Natural killer cell (primary cell): ENCODE data around the gene WDR33. TPM values are rescaled to one million over a fixed set of nuclear protein-coding genes. Genes with fewer than 3 reads are reported as not detected.

Experiments
- ATAC-seq, 3 donors: fragments of 150-1000 bp in 2 of 3; fragments of 200-7000 bp in 1 of 3; cut with Tn5 transposase; 1 replicate in 1 of 3; 2 replicates in 2 of 3; pipeline ENCODE4 v1.10.0; 2021; ENCODE audit warnings: mild to moderate bottlenecking in 2 of 3, moderate library complexity in 2 of 3
- DNase-seq, 2 donors: peaks; one replicate each; pipeline versions ENCODE4 v3.0.0 to v3.0.0-alpha.2; 2013 to 2021; ENCODE audit warnings: mixed read lengths in 1 of 2
- H3K27ac ChIP-seq: one replicate; pipeline ENCODE4 v1.5.1; 2013; ENCODE audit warnings: mild to moderate bottlenecking, low read length
- H3K27me3 ChIP-seq: one replicate; pipeline ENCODE4 v1.6.1; 2013; ENCODE audit warnings: low read length; ENCODE audit not compliant: control insufficient read depth, insufficient read depth
- H3K36me3 ChIP-seq: one replicate; pipeline ENCODE4 v1.6.1; 2013; ENCODE audit warnings: low read length; ENCODE audit not compliant: control insufficient read depth, insufficient read depth
- H3K4me1 ChIP-seq: one replicate; pipeline ENCODE4 v1.6.1; 2013; ENCODE audit warnings: low read length; ENCODE audit not compliant: control insufficient read depth, insufficient read depth
- H3K4me3 ChIP-seq: one replicate; pipeline ENCODE4 v1.5.1; 2013; ENCODE audit warnings: low read length
- H3K9me3 ChIP-seq: one replicate; pipeline ENCODE4 v1.6.1; 2013; ENCODE audit warnings: low read length; ENCODE audit not compliant: control insufficient read depth, insufficient read depth
- H3K27ac Mint-ChIP-seq, 2 donors: one replicate each; pipeline ENCODE4 v1.8.0; 2022; ENCODE audit warnings: mild to moderate bottlenecking in 2 of 2, mixed read lengths in 2 of 2, moderate library complexity in 1 of 2
- H3K27me3 Mint-ChIP-seq, 2 donors: one replicate each; pipeline ENCODE4 v1.8.0; 2022; ENCODE audit warnings: low read depth in 2 of 2, mixed read lengths in 2 of 2
- H3K36me3 Mint-ChIP-seq: one replicate; pipeline ENCODE4 v1.8.0; 2022; ENCODE audit warnings: mixed read lengths
- H3K4me1 Mint-ChIP-seq, 2 donors: one replicate each; pipeline ENCODE4 v1.8.0; 2022; ENCODE audit warnings: mixed read lengths in 2 of 2
- H3K4me3 Mint-ChIP-seq: one replicate; pipeline ENCODE4 v1.8.0; 2022; ENCODE audit warnings: mild to moderate bottlenecking, moderate library complexity, mixed read lengths
- H3K9me3 Mint-ChIP-seq, 2 donors: one replicate each; pipeline ENCODE4 v1.8.0; 2022; ENCODE audit warnings: mixed read lengths in 2 of 2
- WGBS: methylation state at CpG from one replicate; pipeline ENCODE4 v1.1.7; 2013; ENCODE audit warnings: missing lambda C conversion rate; ENCODE audit not compliant: insufficient coverage; 5-methylcytosine and 5-hydroxymethylcytosine counted together
- intact Hi-C: fragments of 100-400 bp; cut with micrococcal nuclease; formaldehyde crosslinking; loops from one replicate; pipeline ENCODE4 v1.14.2; 2022
- total RNA-seq, 4 donors: library from RNA; stranded (reverse); fragments of 120-200 nt in 1 of 4; gene quantifications; one replicate each; pipeline versions ENCODE4 v1.2.3 to v1.2.4, GENCODE V29; 2013 to 2022
- TF ChIP-seq, protein P1 (sequence below): fragments of 200-600 bp; IDR thresholded peaks from one replicate; pipeline ENCODE4 v1.8.0; 2022; ENCODE audit warnings: antibody characterized with exemption

Gene WDR33
- total RNA-seq, 3 donors from 2014 or later (not counting 1 experiment from before 2014, with no cell fraction given), result 55.2 to 78.4 (median 55.3) TPM

GRCh38 chr2:127660291-127660578 is 150.7 kb downstream of the WDR33 start:
- Histone ChIP-seq H3K4me1 (no peaks in the 10 kb centered on the region), H3K9me3 (no peaks in the 10 kb centered on the region), H3K36me3 (no peaks in the 10 kb centered on the region), H3K27me3 (peaks cover 9% of the 10 kb centered on the region), H3K27ac (no peak overlapping the region), H3K4me3 (no peak overlapping the region)
- ATAC-seq, result no peak
- Mint-ChIP-seq H3K4me1 (peaks cover 0 to 7% of the 10 kb centered on the region in 2 donors), H3K36me3 (no peaks in the 10 kb centered on the region), H3K27ac (no peak overlapping the region), H3K4me3 (no peak overlapping the region), H3K27me3 (peaks cover 16 to 17% of the 10 kb centered on the region in 2 donors), H3K9me3 (no peaks in the 10 kb centered on the region)
- TF ChIP-seq, protein P1, sequence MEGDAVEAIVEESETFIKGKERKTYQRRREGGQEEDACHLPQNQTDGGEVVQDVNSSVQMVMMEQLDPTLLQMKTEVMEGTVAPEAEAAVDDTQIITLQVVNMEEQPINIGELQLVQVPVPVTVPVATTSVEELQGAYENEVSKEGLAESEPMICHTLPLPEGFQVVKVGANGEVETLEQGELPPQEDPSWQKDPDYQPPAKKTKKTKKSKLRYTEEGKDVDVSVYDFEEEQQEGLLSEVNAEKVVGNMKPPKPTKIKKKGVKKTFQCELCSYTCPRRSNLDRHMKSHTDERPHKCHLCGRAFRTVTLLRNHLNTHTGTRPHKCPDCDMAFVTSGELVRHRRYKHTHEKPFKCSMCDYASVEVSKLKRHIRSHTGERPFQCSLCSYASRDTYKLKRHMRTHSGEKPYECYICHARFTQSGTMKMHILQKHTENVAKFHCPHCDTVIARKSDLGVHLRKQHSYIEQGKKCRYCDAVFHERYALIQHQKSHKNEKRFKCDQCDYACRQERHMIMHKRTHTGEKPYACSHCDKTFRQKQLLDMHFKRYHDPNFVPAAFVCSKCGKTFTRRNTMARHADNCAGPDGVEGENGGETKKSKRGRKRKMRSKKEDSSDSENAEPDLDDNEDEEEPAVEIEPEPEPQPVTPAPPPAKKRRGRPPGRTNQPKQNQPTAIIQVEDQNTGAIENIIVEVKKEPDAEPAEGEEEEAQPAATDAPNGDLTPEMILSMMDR, result no peak
- intact Hi-C loops, result no loop called here
- WGBS, result 88% methylated on average over 10 of the region's 10 CpGs
- DNase-seq, result no peak

DNA sequence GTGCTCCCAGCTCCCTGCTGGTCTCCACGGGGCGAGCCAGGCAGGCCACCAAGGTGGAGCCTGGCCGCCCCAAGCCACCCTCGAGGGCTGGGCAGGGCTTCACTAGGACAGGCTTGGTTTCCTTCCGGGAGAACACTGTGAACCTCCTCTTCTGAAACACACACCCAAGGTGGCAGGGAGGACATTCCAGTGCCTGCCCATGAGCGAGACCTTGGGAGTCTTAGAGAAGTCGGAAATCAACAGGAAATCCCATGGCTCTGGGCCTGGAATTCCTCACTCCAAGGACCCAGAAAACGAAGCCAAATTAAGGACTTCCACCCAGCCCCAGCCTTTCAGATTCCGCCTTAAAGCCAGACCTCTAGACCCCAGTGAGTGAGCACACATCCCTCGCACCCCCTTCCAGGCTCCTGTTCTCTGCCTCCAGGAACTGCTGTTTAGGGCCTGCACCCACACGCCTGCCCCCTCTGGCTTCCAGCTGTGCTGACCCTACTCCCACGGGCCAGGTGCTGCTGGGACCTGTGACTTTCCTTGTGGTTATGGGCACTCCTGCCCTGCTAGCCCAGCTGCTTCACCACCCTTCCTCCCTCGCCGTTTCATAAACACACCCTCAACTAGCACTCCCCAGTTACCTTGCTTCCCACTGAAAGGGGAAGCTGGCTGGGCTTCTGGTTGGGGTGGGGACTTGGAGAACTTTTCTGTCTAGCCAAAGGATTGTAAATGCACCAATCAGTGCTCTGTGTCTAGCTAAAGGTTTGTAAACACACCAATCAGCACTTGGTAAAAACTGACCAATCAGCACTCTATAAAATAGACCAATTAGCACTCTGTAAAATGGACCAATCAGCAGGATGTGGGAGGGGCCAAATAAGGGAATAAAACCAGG is 151.3 kb downstream of the WDR33 start:
- intact Hi-C loops, result no loop called here
- WGBS, result 73% methylated on average over 14 of the region's 14 CpGs
- H3K36me3 Mint-ChIP-seq, result no peaks in the 10 kb centered on the region
- H3K27ac Mint-ChIP-seq, result no peak overlapping the region
- Histone ChIP-seq H3K27ac (no peak overlapping the region), H3K36me3 (no peaks in the 10 kb centered on the region), H3K4me3 (no peak overlapping the region), H3K4me1 (no peaks in the 10 kb centered on the region), H3K27me3 (peaks cover 7% of the 10 kb centered on the region), H3K9me3 (no peaks in the 10 kb centered on the region)
- TF ChIP-seq, protein P1, result no peak
- DNase-seq, result no peak
- H3K4me1 Mint-ChIP-seq, result peaks cover 0 to 7% of the 10 kb centered on the region in 2 donors
- no peak overlapping the region for H3K4me3 Mint-ChIP-seq
- H3K27me3 Mint-ChIP-seq, result peaks cover 11 to 13% of the 10 kb centered on the region in 2 donors
- H3K9me3 Mint-ChIP-seq, result no peaks in the 10 kb centered on the region
- no peak for ATAC-seq

DNA sequence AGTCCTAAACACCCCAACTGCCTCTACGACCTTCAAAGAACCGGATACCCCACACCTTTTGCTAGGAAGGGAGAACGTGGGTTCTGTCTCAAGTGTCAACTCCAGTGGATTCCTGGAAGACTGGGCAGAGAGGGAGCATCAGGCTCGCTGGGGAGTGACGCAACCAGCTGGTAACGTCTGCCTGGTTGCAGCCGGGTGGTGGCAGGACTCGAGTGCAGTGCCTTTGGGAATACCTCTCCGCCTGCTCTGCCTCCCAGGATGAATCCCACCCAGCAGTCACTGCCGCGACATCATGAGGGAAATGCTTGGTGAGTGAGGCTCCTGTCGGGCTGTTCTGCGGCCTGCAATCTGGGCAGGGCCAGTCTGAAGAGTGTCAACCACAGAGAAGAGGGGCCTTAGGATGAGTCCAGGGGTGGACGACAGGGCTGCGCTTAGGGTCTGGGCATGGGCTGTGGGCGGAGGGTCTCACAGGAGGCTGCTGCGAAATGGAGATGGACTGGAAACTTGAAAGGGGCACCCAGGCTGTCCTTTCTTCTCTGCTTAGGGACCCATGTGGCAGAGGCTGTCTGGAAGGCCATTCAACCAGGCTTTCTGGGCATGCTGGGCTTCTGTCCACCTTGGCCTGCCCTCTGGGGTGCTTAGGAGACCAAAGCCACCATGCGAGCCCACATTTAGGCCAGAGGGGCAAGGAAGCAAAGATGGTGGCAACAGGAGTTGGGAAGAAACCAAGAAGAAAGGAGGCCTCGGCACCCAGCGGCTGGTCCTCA is 152.1 kb downstream of the WDR33 start:
- H3K4me3 Mint-ChIP-seq, result no peak overlapping the region
- H3K4me3 ChIP-seq, result no peak overlapping the region
- H3K4me1 Mint-ChIP-seq, result peaks cover 0 to 7% of the 10 kb centered on the region in 2 donors
- H3K27ac Mint-ChIP-seq, result no peak overlapping the region
- H3K9me3 Mint-ChIP-seq, result no peaks in the 10 kb centered on the region
- H3K27me3 ChIP-seq, result peaks cover 6% of the 10 kb centered on the region
- H3K4me1 ChIP-seq, result no peaks in the 10 kb centered on the region
- intact Hi-C loops, result no loop called here
- peaks cover 9 to 12% of the 10 kb centered on the region in 2 donors for H3K27me3 Mint-ChIP-seq
- no peaks in the 10 kb centered on the region for H3K36me3 ChIP-seq
- ATAC-seq (no peak), DNase-seq (no peak)
- no peaks in the 10 kb centered on the region for H3K9me3 ChIP-seq
- no peak overlapping the region for H3K27ac ChIP-seq
- WGBS, result 93% methylated on average over 20 of the region's 20 CpGs
- TF ChIP-seq, protein P1, result no peak
- H3K36me3 Mint-ChIP-seq, result no peaks in the 10 kb centered on the region
